MM.1S (cell line): Measurements from ENCODE around the gene MRPL17.

Experiments
- DNase-seq: peaks from one replicate; pipeline ENCODE4 v3.0.0-alpha.2; 2015
- H2AFZ ChIP-seq: fragments of 300-600 bp; sonication (generic); 2 replicates; pipeline ENCODE4 v1.6.0; 2016; ENCODE audit warnings: antibody characterized with exemption, low read length
- H3F3A ChIP-seq: fragments of 300-600 bp; sonication (generic); 2 replicates; pipeline ENCODE4 v1.6.1; 2016; ENCODE audit warnings: mild to moderate bottlenecking, antibody characterized with exemption, low read length, moderate library complexity, mixed read lengths; ENCODE audit not compliant: insufficient read depth
- H3K27ac ChIP-seq: fragments of 300-600 bp; sonication (generic); 2 replicates; pipeline ENCODE4 v1.5.1; 2016; ENCODE audit warnings: mild to moderate bottlenecking, low read length
- H3K27me3 ChIP-seq: fragments of 300-600 bp; sonication (generic); replicated peaks from 2 replicates; pipeline ENCODE4 v1.6.0; 2016; ENCODE audit warnings: low read length; ENCODE audit not compliant: insufficient read depth
- H3K36me3 ChIP-seq: fragments of 300-600 bp; sonication (generic); replicated peaks from 2 replicates; pipeline ENCODE4 v1.6.1; 2016; ENCODE audit warnings: mild to moderate bottlenecking, low read length, mixed read lengths; ENCODE audit not compliant: insufficient read depth
- H3K4me1 ChIP-seq: fragments of 300-600 bp; sonication (generic); 2 replicates; pipeline ENCODE4 v1.6.1; 2016; ENCODE audit warnings: low read length, mixed read lengths
- H3K4me2 ChIP-seq: fragments of 300-600 bp; sonication (generic); 2 replicates; pipeline ENCODE4 v1.6.0; 2016; ENCODE audit warnings: low read depth, low read length
- H3K4me3 ChIP-seq: fragments of 300-600 bp; sonication (generic); 2 replicates; pipeline ENCODE4 v1.5.1; 2016; ENCODE audit warnings: low read length, mixed read lengths
- H3K79me2 ChIP-seq: fragments of 300-600 bp; sonication (generic); 2 replicates; pipeline ENCODE4 v1.6.1; 2016; ENCODE audit warnings: mixed run types, low read length, mixed read lengths
- H3K9ac ChIP-seq: fragments of 300-600 bp; sonication (generic); 2 replicates; pipeline ENCODE4 v1.6.1; 2016; ENCODE audit warnings: low read length, mixed read lengths
- H3K9me2 ChIP-seq: fragments of 300-600 bp; sonication (generic); replicated peaks from 2 replicates; pipeline ENCODE4 v1.6.1; 2016; ENCODE audit warnings: mild to moderate bottlenecking, low read length, mixed read lengths; ENCODE audit not compliant: insufficient read depth
- H3K9me3 ChIP-seq: fragments of 300-600 bp; sonication (generic); replicated peaks from 2 replicates; pipeline ENCODE4 v1.6.1; 2016; ENCODE audit warnings: mild to moderate bottlenecking, low read length, mixed read lengths; ENCODE audit not compliant: insufficient read depth
- H4K20me1 ChIP-seq: fragments of 300-600 bp; sonication (generic); 2 replicates; pipeline ENCODE4 v1.6.1; 2016; ENCODE audit warnings: mild to moderate bottlenecking, low read length, moderate library complexity, mixed read lengths; ENCODE audit not compliant: insufficient read depth
- CTCF ChIP-seq: fragments of 300-600 bp; sonication (generic); IDR thresholded peaks from 2 replicates; pipeline ENCODE4 v1.5.1; 2016; ENCODE audit warnings: antibody characterized with exemption, low read length, mixed read lengths
- EZH2 ChIP-seq: fragments of 300-600 bp; sonication (generic); optimal IDR thresholded peaks from 2 replicates; pipeline ENCODE3; 2017; ENCODE audit warnings: low read depth, mild to moderate bottlenecking, antibody characterized with exemption, low read length, mixed read lengths
- EZH2phosphoT487 ChIP-seq: fragments of 300-600 bp; sonication (generic); IDR thresholded peaks from 2 replicates; pipeline ENCODE4 v1.6.1; 2018; ENCODE audit warnings: antibody characterized with exemption, low read length

The MRPL17 gene

DNA sequence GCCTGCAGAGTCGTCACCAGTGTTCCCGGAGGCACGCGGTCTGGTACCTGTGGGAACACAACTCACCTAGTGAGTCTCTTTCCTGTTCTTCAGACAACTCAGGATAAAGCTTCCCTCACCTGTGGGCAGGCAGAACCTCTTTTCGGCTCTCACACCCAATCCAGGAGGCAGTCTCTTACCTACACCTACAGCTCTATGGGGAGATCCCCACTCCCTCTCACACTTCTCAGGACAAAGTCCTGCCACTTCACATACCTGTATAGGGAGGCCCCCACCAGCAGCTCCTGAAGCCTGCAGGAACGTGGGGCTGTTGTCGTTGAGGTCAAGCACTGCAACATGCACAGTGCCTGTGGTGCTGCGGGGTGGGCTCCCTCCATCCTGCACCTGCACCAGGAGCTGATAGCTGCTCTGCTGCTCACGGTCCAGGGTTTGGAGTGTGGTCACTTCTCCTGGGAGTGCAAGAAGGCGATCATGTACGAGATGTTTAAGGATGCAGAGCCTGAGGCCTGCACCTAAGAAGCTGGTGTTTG lies 51.7 kb downstream of the MRPL17 start:
- H3K9me3 ChIP-seq: no peaks in the 10 kb centered on the region
- no peaks in the 10 kb centered on the region for H3K27me3 ChIP-seq
- no peaks in the 10 kb centered on the region for H4K20me1 ChIP-seq
- no peaks in the 10 kb centered on the region for H3K9me2 ChIP-seq
- no peak for DNase-seq
- TF ChIP-seq CTCF: no peak
- no peak for TF ChIP-seq EZH2phosphoT487
- TF ChIP-seq EZH2: no peak
- no peak overlapping the region for H3K27ac ChIP-seq
- no peak overlapping the region for H3K4me2 ChIP-seq
- no peak overlapping the region for H2AFZ ChIP-seq
- H3F3A ChIP-seq: no peaks in the 10 kb centered on the region
- H3K36me3 ChIP-seq: no peaks in the 10 kb centered on the region
- no peak overlapping the region for H3K9ac ChIP-seq
- H3K79me2 ChIP-seq: no peaks in the 10 kb centered on the region
- no peak overlapping the region for H3K4me3 ChIP-seq
- H3K4me1 ChIP-seq: peaks cover 6% of the 10 kb centered on the region

- no peak overlapping the region for H3K4me2 ChIP-seq
- H3K36me3 ChIP-seq: no peaks in the 10 kb centered on the region
- no peak overlapping the region for H2AFZ ChIP-seq
- no peak overlapping the region for H3K27ac ChIP-seq
- H3K4me3 ChIP-seq: no peak overlapping the region
- H3F3A ChIP-seq: no peaks in the 10 kb centered on the region
- no peaks in the 10 kb centered on the region for H3K79me2 ChIP-seq
- H3K9ac ChIP-seq: no peak overlapping the region
- no peak for DNase-seq
- peaks cover 6% of the 10 kb centered on the region for H3K4me1 ChIP-seq
- no peaks in the 10 kb centered on the region for H3K9me2 ChIP-seq
- H3K27me3 ChIP-seq: no peaks in the 10 kb centered on the region
- H3K9me3 ChIP-seq: no peaks in the 10 kb centered on the region
- H4K20me1 ChIP-seq: no peaks in the 10 kb centered on the region
- TF ChIP-seq EZH2phosphoT487 (no peak), CTCF (no peak)
Measured at GRCh38 chr11:6630632-6631291, 52.4 kb downstream of the MRPL17 start.
